Central memory CD4-positive, alpha-beta T cell (primary cell): Measurements from ENCODE around the gene TMEM72.

ENCODE experiments used
- DNase-seq: peaks from one replicate; pipeline ENCODE4 v3.0.0; 2022

Gene TMEM72

DNA sequence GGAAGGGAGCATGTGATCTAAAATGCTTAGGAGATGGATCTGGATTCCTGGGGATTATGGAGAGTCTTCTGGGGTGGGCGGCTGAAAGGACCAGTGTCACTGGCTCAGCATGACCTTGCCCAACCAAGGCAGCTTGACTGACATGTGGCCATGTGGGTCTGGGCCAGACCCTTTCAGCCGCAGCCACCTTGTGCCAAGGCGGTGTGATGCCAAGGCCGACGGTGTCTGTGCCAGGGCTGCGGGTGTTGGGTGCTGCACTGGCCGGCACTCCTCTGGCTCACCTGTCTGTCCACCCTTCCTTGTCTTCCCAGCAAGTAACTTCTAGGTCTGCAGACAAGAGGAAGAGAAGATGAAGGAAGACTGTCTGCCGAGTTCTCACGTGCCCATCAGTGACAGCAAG is 58.7 kb downstream of the TMEM72 start:
- DNase-seq, result no peak

DNA sequence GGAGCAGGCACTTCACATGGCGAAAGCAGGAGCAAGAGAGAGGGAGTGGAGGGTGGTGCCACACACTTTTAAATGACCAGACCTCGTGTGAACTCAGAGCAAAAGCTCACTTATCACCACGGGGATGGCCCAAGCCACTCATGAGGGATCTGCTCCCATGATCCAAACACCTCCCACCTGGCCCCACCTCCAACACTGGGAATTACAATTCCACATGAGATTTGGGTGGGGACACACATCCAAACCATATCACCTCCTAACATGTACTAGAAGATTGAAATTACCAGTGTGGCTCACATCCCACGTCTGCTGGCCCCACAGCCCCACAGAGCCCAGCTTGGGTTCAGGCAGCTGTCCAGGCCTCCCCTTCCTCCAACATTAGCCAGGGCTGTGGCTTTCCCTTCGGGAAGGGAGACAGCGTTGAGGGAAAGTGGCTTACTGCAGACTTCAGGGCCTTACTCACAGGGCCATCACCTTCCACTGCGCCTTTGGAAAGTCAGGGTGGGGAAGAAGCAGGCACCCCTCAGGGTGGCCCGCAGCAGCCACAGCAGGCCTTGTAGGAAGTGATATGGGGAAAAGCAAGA is 59.8 kb downstream of the TMEM72 start:
- no peak for DNase-seq

GRCh38 chr10:44971434-44971833 is 60.3 kb downstream of the TMEM72 start:
- no peak for DNase-seq

DNA sequence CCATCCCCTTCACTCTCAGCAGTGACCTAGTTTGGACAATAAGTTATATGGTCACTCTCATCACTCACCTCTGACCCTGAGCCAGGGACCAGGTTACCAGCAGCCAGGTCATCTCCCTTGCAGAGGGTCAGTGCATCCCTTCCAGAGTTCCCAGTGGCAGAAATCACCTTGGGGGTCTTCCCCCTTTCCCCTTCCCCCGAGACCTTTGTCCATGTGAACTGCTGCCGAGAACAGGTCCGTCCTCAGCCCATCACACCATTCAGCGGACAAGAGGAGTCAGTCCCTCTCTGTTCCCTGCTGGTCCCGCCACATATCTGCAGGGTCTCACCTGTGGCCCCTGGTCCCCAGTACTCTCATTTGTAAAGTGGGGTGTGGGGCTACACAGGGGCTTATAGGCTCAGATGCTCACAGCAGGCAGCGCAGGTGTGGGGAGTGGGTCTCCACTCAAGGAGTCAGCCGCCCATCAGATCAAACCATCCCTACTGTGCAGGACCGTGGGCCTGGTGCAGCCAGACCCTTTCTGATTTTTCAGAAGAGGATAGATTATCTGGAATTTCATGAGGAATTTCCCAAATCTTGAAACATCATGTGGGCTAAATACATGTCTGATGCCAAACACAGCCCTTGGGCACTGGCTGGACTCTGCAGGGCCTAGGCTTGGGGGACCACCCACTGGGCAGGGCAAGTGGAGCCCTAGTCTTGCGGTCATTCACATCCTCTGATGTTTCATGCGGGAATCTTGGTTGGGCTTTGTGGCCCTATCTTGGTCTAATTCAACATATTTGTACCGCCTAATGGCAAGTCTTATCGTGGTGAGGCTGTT is 61.0 kb downstream of the TMEM72 start:
- no peak for DNase-seq

- DNase-seq, result no peak
Measured at GRCh38 chr10:44972874-44973306, 61.8 kb downstream of the TMEM72 start.

- no peak for DNase-seq
Measured at GRCh38 chr10:44973323-44974081, 62.4 kb downstream of the TMEM72 start.

DNA sequence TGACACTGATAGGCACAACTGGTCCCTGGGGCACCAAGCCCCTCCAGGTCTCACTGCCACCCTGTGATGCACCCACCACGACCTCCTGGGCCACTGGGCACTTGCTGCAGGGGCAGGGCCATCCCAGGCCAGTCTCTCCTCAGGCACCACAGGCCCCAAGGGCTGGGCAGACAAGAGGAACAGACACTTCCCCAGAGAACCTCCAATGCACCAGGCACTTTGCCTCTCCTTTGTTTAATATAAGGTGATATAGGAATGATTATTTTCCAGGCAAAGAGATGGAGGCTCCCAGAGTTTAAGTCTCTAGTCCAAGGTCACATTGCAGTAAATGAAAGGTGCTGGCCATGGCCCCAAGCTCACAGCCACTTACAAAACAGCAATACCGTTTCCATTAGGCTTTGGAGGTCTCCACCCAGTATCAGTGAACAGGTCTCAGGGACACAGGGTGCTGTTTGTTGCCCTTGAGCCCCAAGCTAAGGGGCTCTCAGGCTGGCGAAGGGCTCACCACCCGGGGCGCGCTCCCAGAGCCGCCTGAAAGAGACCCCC is 63.0 kb downstream of the TMEM72 start:
- DNase-seq, result no peak

DNA sequence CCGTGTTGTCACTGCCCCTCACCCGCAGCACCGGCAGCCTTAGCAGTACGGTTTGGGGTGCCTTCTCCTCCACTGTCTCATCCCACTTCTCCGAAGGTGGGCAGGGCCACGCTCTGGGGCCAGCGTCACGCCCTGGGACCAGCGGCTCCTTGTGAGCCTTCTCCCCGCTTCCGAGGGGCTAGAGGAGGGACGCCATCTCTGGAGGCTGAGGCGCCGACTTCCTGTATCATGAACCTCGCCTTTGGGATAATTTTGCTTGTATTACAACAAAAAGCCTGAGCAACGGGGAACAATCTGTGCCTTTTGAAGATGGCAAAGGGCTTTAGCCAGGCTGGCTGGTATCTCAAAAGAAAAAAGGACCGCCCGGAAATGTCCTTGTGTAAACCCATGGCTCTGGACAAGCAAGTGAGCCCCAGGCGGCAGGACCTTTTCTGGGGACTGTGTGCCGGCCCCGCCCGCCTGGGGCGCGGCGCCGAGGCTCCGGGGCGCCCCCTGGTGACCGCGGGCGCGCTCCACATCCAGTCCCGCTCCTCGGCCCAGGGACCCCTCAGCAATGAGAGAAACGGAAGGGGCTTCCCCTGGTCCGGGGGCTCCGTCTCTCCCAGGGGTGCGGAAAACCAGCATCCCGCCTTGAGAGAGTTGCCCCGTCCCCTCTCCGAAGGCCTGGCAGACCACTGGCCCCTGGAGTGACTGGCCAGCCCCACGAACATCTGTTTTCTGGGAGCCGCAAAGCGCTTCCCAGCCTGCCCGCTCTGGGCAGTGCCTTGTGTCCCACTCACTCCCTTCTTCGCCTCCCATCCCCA is 63.7 kb downstream of the TMEM72 start:
- peak; percentile 57 for DNase-seq

- no peak for DNase-seq
Measured at GRCh38 chr10:44975431-44976331, 64.5 kb downstream of the TMEM72 start.

- DNase-seq, result no peak
Measured at GRCh38 chr10:44976352-44977198, 65.4 kb downstream of the TMEM72 start.

DNA sequence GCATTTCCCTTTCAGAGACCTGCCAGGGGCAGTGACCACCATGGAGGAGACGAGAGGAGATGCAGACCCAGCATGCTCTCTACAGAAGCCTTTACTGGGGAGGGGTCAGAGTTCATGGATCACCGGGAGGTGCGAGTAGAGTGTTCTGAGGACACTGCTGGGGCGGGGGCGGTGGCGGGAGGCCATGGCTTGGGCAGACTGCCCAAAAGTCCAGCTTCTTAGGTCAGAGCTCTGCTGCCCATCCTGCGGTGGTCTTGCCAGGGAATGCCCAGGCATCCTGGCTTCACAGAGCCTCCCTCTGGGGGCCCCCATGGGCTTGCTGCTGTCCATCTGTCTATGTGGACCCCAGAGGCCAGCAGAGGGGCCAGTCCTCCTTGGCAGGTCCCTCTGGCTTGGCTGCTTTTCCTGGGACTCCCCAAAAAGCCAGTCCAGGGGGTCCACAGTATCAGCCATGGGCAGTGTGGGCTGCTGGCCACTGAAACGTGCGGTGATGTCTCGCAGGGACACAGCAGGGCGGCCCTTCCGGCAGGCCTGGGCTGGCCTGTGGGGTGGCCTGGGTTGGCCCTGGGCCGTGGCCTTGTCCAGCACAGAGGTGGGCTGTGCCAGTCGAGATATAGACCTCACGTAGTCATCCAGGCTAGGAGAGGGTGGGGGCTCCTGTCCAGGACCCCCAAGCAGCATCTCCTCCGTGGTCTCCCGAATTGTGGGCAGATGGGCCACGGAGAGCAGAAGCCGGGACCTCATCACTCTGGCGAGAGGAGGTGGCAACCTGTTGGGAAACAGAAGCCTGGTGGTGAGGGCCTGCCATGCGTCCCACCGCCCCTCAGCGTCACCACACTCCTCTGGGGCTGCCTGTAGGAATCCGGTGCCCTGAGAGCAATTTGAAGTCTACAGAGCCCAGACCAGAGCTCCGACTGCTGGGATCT is 66.4 kb downstream of the TMEM72 start:
- DNase-seq, result no peak

GRCh38 chr10:44978213-44978569 is 67.1 kb downstream of the TMEM72 start:
- DNase-seq, result no peak

- DNase-seq, result no peak
Measured at GRCh38 chr10:44978570-44979280, 67.6 kb downstream of the TMEM72 start, which contains the start of gene DEPP1. Gene DEPP1 (minus strand): TSS chr10:44978809. CDS start chr10:44978030, 779 bp downstream.

- no peak for DNase-seq
Measured at GRCh38 chr10:44979281-44980191, 68.4 kb downstream of the TMEM72 start.

- no peak for DNase-seq
Measured at GRCh38 chr10:44980309-44981171, 69.4 kb downstream of the TMEM72 start.
